HG03342 (cell line): ENCODE measurements around the gene ORAI1.

Experiments
- ATAC-seq: cut with Tn5 transposase; IDR thresholded peaks from one replicate; pipeline ENCODE4 v1.9.1; 2021; ENCODE audit warnings: mild to moderate bottlenecking, moderate library complexity; ENCODE audit not compliant: unreplicated experiment

ORAI1 gene

DNA sequence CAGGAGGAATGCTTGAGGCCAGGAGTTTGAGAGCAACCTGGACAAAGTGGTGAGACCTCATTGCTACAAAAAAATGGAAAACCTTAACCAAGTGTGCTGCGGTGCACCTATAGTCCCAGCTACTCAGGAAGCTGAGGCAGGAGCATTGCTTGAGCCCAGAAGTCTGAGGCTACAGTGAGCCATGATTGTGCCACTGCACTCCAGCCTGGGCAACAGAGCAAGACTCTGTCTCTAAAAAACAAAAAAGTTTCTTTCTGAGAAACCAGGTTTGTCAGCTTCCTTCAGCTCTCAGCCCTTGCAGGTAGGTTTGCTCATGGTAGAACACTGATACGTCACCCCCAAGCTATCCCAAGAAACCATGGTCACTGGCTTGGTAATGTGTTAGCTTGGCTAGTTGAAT, 63.1 kb downstream of the ORAI1 start:
- no peak for ATAC-seq
